Esophagus squamous epithelium (tissue), 4 donors: Measurements from ENCODE around the gene MRPL38.

Experiments
- POLR2A ChIP-seq, 4 donors: fragments of 450-650 bp; IDR thresholded peaks; one replicate each; pipeline ENCODE4 v1.6.1; 2017; ENCODE audit warnings: antibody characterized with exemption in 4 of 4, mild to moderate bottlenecking in 4 of 4, moderate library complexity in 3 of 4
- TF ChIP-seq, protein P1 (sequence below), 6 experiments: fragments of 450-650 bp in 4 of 6; fragments of 200-600 bp in 2 of 6; sonication (generic) in 2 of 6; IDR thresholded peaks; one replicate each; pipeline ENCODE4 v1.5.1; 2016 to 2019; ENCODE audit warnings: antibody characterized with exemption in 6 of 6, mild to moderate bottlenecking in 4 of 6, moderate library complexity in 4 of 6

DNA sequence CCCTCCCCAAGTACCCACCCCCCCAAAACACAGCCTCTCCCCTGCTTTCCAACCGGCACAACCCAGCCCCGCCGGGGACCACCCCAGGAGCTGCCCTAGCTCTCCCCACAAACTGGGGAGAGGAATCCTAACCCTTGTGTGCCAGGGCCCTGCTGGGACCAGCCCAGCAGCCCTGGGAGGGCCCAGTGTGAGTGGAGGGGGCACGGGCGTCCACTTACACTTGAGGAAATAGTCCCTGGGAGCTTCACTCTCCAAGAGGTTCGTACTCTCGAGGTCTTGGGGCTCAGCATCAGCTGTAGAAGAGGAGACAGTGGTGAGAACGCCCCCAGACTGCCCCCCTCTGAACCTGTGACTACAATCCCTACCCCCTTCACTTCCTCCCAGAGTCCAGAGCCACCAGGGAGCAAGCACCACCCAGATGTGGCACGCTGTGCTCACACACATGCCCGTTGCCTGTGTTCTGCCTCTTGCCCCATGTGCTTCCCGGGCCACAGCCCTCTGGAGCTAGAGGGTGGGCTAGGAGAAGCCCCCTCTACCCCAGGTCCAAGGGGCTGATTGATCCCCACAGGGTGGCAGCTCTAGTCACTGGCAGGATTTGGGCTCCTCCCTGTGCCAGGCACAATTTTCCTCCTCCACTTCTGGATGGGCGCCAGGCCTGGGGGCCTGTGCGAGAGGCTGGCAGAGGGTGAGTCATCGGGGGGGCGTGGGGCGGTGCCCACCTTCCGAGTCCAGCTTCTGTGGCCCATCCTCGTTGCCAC lies 29.3 kb downstream of the MRPL38 start:
- TF ChIP-seq, protein P1, sequence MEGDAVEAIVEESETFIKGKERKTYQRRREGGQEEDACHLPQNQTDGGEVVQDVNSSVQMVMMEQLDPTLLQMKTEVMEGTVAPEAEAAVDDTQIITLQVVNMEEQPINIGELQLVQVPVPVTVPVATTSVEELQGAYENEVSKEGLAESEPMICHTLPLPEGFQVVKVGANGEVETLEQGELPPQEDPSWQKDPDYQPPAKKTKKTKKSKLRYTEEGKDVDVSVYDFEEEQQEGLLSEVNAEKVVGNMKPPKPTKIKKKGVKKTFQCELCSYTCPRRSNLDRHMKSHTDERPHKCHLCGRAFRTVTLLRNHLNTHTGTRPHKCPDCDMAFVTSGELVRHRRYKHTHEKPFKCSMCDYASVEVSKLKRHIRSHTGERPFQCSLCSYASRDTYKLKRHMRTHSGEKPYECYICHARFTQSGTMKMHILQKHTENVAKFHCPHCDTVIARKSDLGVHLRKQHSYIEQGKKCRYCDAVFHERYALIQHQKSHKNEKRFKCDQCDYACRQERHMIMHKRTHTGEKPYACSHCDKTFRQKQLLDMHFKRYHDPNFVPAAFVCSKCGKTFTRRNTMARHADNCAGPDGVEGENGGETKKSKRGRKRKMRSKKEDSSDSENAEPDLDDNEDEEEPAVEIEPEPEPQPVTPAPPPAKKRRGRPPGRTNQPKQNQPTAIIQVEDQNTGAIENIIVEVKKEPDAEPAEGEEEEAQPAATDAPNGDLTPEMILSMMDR (IDR thresholded peaks at IDR 0.05) = no peak
- no peak for TF ChIP-seq POLR2A (IDR thresholded peaks at IDR 0.05)
